HUES48 (cell line): ENCODE data around the gene TNFRSF14.
"Not testable (repeated sequence)": the region's sequence is repeated elsewhere in the genome, so short reads cannot be mapped to it uniquely, and the experiment has no call there.

Source experiments
- H3K27ac ChIP-seq: one replicate; pipeline ENCODE4 v1.7.0; 2013; ENCODE audit warnings: low read depth, low read length, inconsistent platforms
- H3K27me3 ChIP-seq: 2 replicates; pipeline ENCODE4 v1.6.1; 2013; ENCODE audit warnings: mild to moderate bottlenecking, low read length; ENCODE audit not compliant: control insufficient read depth, insufficient read depth
- H3K36me3 ChIP-seq: 2 replicates; pipeline ENCODE4 v1.6.1; 2013; ENCODE audit warnings: low read length; ENCODE audit not compliant: control insufficient read depth, insufficient read depth
- H3K4me1 ChIP-seq: 2 replicates; pipeline ENCODE4 v1.6.1; 2013; ENCODE audit warnings: mild to moderate bottlenecking, low read length; ENCODE audit not compliant: control insufficient read depth, insufficient read depth
- H3K4me3 ChIP-seq: 2 replicates; pipeline ENCODE4 v1.5.1; 2013; ENCODE audit warnings: mild to moderate bottlenecking, low read depth, low read length
- H3K9ac ChIP-seq: 2 replicates; pipeline ENCODE4 v1.6.1; 2013; ENCODE audit warnings: mild to moderate bottlenecking, low read depth, low read length, moderate library complexity
- H3K9me3 ChIP-seq: 2 replicates; pipeline ENCODE4 v1.6.1; 2013; ENCODE audit warnings: low read length; ENCODE audit not compliant: control insufficient read depth, insufficient read depth

TNFRSF14 gene

DNA sequence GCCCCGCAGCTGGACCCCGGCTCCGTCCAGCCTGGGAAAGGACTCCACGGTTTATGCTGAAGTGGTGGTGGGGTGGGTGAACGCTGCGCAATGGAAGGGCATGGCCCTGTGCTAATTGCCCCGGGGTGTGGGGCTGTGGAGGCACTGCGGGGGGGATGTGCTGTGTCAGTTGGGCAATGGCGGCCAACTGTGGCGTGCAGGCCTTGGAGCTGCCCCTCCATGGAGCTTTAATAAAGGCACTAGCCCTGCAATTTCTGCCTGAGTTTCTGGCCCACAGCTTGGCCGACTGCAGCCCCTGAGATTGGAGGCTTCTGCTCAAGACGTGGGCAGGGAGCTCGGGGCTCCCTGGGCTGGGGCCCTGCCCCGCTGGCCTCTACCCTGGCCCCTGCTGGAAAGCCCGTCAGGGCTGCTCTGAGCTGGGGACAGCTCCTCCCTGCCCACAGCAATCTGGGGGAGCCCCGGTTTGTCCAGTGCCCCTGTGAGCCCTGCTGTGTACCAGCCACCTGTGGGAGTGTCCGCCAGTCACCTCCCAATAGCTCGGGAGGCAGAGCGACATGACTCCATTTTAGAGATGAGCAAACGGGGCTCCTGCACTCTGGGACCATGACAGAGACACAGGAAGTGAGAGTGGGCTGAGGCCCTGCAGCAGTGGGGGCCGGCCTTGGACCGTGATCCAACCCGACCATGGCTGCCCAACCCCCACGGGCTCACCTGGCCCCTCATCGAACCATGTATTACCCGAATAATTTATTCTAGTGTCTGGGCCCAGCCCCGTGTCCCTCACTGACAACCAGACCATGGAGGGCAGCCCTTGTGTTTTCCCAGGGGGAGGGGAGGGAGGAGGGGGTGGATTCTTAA is 8.7 kb upstream of the TNFRSF14 start:
- Histone ChIP-seq H3K9ac (no peak overlapping the region; the same call in 1 of the 2 replicates), H3K36me3 (no peaks in the 10 kb centered on the region), H3K27ac (peak overlapping the region; percentile 32), H3K27me3 (peaks cover 15% of the 10 kb centered on the region), H3K9me3 (no peaks in the 10 kb centered on the region), H3K4me3 (peak overlapping the region; percentile 85), H3K4me1 (peaks cover 31% of the 10 kb centered on the region)

DNA sequence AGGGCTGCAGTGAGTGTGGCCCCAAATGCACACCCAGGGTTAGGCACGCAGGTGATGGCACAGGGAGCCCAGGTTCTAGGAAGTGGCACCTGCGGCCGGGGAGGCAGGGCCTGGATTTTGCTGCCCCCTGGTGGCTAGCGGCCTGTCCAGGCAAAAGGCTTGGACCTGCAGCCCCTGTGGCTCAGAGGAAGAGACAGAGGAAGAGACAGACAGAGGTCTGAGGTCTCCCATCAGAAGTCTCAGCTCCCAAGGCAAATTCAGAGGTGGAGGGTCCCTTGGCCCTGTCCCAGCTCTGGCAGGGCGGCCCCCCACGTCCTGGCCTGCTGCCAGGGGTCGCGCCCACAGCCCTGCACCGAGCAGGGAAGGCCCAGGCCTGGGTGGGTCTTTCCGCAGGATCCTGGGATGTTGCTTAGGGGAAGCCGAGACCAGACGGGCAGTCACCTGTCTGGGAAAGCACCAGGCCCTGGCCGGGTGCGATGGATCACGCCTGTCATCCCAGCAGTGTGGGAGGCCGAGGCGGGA is 8.0 kb upstream of the TNFRSF14 start:
- Histone ChIP-seq H3K4me3 (peak overlapping the region; percentile 85), H3K4me1 (peaks cover 29% of the 10 kb centered on the region), H3K27me3 (peaks cover 9% of the 10 kb centered on the region), H3K36me3 (no peaks in the 10 kb centered on the region), H3K9me3 (no peaks in the 10 kb centered on the region), H3K9ac (no peak overlapping the region), H3K27ac (no peak overlapping the region)

DNA sequence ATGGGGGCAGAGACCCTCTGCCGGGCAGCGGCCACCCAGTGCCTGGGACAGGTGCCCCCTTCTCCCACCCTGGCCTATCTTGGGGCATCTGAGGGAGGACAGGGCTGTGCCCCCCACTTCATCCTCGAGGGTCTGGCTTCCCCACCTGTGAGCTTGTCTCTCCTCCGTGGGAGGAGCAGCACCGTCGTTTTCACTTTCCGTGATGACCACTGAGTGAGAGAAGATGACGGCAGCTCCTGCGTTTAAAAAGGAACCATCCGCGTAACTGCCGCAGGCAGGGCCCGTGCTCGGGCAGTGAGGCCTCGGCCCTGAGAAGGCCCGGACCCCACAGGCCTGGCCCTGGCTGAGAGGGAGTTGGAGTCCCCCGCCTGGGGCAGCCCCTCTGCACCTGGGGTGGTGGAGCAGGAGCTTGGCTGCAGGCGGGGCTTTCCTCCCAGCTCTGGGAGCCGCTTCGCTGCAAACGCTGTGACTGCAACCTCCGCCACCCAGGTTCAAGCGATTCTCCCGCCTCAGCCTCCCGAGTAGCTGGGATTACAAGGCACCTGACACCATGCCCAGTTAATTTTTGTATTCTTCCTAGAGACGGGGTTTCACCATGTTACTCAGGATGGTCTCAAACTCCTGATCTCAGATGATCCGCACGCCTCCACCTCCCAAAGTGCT is 6.7 kb upstream of the TNFRSF14 start:
- H3K27ac ChIP-seq, H3K9ac ChIP-seq, H3K4me3 ChIP-seq, H3K36me3 ChIP-seq, H3K27me3 ChIP-seq, H3K9me3 ChIP-seq: not testable (repeated sequence)
- peaks cover 16% of the 10 kb centered on the region for H3K4me1 ChIP-seq

DNA sequence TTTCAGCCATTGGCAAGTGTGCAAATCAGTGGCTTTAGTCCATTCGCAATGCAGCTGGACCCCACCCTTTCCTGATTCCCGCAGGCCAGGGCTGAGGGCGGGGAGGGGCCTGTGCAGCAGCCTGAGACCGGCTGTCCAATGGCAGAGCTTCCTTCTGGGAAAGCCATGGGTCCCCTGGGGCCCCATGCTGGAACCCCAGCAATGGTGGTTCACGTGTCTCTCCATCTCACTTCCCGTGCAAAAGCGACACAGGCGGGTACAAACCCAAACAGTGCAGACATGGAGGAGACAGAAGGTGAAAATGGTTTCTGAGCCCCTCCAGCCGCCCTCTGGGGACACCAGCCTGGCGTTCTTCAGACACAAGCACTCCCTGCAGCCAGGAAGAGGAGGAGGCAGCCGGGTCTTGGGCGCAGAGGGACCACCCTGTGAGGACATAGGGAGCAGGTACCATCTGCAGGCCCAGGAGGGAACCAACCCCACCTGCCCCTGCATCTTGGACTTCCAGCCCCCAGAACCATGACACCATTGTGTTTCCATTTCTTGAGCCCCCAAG is 5.8 kb upstream of the TNFRSF14 start:
- H3K27me3 ChIP-seq, H3K36me3 ChIP-seq, H3K9me3 ChIP-seq, H3K9ac ChIP-seq, H3K4me3 ChIP-seq, H3K27ac ChIP-seq: not testable (repeated sequence)
- H3K4me1 ChIP-seq, result peaks cover 16% of the 10 kb centered on the region

DNA sequence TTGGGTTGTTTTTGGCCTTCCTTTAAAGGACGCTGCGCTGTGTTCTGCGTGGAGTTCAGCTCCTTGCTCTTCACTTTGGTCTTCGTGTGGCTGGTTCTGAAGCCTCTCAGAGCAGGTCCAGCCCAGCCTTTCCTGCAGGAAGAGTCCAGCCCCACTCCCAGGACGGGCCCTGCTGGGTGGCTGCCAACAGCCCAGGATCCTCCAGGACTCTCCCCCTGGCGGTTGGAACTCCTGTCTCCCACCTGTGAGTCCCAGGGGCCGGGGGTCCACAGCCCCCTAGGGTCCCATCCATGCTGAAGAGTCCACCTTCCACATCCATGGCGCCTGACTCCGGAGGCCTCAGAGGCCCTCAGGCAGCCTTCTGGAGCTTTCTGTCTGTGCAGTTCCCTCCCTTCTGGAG is 4.6 kb upstream of the TNFRSF14 start:
- H3K9me3 ChIP-seq, H3K27ac ChIP-seq, H3K36me3 ChIP-seq, H3K4me3 ChIP-seq, H3K27me3 ChIP-seq, H3K9ac ChIP-seq: not testable (repeated sequence)
- H3K4me1 ChIP-seq, result peaks cover 18% of the 10 kb centered on the region

DNA sequence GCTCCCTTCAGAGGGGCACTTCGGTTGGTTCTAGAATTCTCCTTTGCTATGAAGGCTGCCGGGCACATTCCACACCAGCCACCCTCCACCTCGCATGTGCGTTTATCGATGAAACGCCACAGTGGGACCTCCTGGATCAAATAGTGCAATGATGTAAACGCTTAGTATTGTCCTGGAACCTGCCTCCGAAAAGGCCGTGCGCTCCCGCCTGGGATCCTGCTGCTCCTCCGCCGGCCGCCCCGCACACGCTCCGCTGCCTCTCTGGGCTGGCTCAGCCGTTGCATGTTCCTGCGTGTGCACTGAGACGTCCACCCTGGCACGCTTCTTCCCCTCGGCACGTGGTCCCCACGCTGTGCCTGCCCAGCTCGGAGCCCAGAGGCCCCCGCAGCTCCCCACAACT is 4.0 kb upstream of the TNFRSF14 start:
- Histone ChIP-seq H3K4me1 (peaks cover 20% of the 10 kb centered on the region), H3K27ac (no peak overlapping the region), H3K4me3 (no peak overlapping the region), H3K9me3 (no peaks in the 10 kb centered on the region), H3K27me3 (no peaks in the 10 kb centered on the region), H3K36me3 (no peaks in the 10 kb centered on the region), H3K9ac (no peak overlapping the region)

DNA sequence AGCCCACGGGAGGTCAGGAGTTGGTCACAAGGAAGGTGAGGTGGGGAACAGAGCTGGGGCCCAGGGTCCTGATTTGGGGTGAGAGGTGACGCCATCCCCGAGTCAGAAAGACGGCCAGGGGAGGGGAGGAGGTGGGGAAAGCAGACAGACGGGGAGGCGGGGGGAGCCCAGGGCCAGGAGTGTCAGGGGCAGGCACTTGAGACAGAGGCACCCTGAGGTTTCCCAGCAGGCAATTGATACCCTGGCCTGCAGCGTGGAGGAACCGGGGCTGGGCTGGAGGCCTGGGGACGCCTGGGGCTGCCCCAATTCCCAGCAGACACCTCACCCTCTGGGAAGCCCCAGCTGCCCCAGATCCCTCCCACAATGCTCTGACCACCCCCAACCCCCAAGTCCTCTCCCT is 3.1 kb upstream of the TNFRSF14 start:
- H3K27me3 ChIP-seq, H3K36me3 ChIP-seq, H3K27ac ChIP-seq, H3K9me3 ChIP-seq, H3K4me3 ChIP-seq, H3K9ac ChIP-seq: not testable (repeated sequence)
- peaks cover 14% of the 10 kb centered on the region for H3K4me1 ChIP-seq

DNA sequence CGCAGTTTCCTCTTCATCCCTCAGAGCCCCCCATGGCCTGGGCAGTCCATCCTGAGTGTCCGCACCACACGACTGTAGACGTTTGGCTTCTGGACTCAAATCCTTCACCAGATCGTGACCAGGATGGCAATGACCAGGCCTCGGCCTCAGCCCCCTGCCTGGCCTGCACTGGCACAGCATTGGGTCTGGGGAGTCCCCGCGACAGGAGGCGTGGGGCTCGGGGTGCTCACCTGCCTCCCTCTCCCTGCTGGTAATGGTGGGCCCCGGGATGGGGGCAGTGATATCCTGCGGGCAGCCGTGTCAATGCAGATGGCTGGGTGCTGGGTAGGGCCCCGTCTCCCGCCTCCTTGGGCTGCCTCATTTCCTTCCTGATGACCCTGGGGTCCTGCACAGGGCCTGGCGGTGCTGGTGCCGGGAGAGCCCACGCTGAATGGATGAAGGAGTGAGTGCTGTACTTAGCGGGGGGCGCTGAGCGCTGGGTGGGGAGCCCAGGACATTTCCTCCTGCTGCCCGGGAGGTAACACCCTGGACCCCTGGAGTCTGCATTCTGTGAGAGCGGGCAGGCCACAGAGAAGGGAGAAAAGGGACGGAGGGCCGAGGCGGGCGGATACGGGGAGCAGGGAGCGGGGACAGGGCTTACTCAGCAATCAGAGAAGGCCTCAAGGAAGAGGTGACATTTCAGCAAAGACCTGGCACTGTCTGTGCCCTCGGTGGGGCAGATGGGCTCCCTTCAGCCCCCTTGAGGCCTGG is 2.1 kb upstream of the TNFRSF14 start:
- H3K4me1 ChIP-seq, result peaks cover 10% of the 10 kb centered on the region
- no peaks in the 10 kb centered on the region for H3K36me3 ChIP-seq
- no peak overlapping the region for H3K9ac ChIP-seq
- H3K27me3 ChIP-seq, result no peaks in the 10 kb centered on the region
- no peak overlapping the region for H3K4me3 ChIP-seq
- no peak overlapping the region for H3K27ac ChIP-seq
- no peaks in the 10 kb centered on the region for H3K9me3 ChIP-seq

DNA sequence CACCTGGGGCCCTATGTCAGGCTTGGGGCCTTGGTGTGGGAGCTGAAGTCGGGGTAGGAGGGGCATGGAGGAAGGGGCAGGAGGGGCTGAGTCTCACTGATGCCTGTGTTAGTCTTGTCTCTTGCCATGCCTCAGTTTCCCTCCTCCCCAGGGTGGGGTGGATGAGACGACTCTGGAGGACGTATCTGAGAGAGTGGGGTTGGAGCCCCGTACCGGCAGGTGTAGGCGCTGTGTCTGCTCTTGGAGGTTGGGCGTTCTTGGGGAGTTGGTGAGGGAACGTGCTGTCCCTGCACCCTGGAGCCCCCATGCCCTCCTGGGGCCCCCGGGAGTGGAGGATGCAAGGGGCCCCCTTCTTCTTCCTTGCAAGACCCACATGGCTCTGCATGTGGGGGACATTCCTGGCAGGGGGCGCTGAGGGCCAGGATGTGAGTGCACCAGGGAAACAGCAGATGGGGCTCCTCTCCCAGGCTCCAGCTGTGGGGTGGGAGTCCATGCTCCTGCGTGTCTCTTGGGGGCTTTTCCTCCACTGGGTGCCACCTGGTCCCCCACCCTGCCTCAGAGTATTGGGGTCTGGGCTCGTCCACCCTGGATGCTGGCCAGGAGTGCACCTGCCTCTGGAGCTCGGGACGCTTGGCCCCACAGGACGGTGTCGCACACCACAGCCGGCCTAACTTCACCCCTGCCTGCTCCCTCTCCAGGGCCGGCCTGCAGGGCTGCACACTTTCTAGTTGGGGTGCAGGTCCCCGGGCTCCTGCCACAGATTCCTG is 1.4 kb upstream of the TNFRSF14 start:
- no peaks in the 10 kb centered on the region for H3K9me3 ChIP-seq
- H3K9ac ChIP-seq, result no peak overlapping the region
- no peaks in the 10 kb centered on the region for H3K36me3 ChIP-seq
- H3K27me3 ChIP-seq, result no peaks in the 10 kb centered on the region
- no peak overlapping the region for H3K27ac ChIP-seq
- H3K4me3 ChIP-seq, result no peak overlapping the region
- H3K4me1 ChIP-seq, result peaks cover 10% of the 10 kb centered on the region

DNA sequence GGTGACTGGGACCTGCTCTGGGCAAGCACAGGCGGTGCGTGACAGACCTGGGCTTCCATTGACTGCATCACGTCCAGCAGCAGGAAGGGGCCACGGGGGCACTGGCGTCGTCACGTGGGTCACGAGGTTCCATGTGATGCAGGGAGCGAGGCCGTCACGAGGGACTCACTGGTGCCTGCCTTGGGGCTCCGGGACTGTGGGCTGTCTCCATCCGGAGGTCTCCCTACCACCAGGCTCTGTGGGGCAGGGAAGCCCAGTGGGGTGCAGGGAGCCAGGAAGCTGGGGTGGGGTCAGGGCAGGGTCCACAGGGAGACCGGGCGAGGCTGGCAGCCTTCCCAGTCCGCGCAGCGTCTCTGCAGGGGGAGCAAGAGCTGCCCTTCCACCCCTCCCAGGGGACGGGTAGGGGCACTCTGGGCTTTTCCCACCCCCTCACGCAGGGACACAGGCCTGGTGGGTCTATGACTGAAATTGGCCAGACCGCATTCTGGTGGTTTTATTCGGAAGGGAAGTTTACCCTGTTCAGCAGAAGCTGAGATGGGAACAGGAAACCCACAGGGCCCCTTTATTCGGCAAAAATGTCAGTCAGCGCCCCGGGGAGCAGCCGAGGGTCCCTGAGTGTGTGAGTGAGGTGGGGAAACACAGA is 416 bp upstream of the TNFRSF14 start:
- H3K4me1 ChIP-seq, result peaks cover 10% of the 10 kb centered on the region
- no peak overlapping the region for H3K27ac ChIP-seq
- no peak overlapping the region for H3K9ac ChIP-seq
- no peaks in the 10 kb centered on the region for H3K9me3 ChIP-seq
- H3K27me3 ChIP-seq, result no peaks in the 10 kb centered on the region
- H3K36me3 ChIP-seq, result no peaks in the 10 kb centered on the region
- H3K4me3 ChIP-seq, result no peak overlapping the region
